ENCODE results near the gene ZNHIT2.

Gene ZNHIT2

GRCh38 chr11:65109231-65110198, 8.0 kb downstream of the ZNHIT2 start:
- no peaks in the 10 kb centered on the region for H3K9me3 Mint-ChIP-seq
- no peak for TF ChIP-seq CTCF (IDR thresholded peaks at IDR 0.05)
- H3K27ac Mint-ChIP-seq: no peak overlapping the region
- H3K4me1 Mint-ChIP-seq: peaks cover 44% of the 10 kb centered on the region
- no peak overlapping the region for H3K4me3 Mint-ChIP-seq
- DNase-seq: no peak
- H3K36me3 Mint-ChIP-seq (ENCODE audit: low read depth): peaks cover 10% of the 10 kb centered on the region
- peaks cover 9% of the 10 kb centered on the region for H3K27me3 Mint-ChIP-seq (ENCODE audit: low read depth, poor library complexity)

- Mint-ChIP-seq H3K4me1 (peaks cover 37% of the 10 kb centered on the region), H3K27ac (no peak overlapping the region), H3K36me3 (ENCODE audit: low read depth) (peaks cover 10% of the 10 kb centered on the region), H3K27me3 (ENCODE audit: low read depth, poor library complexity) (peaks cover 4% of the 10 kb centered on the region), H3K4me3 (no peak overlapping the region), H3K9me3 (no peaks in the 10 kb centered on the region)
- TF ChIP-seq CTCF (IDR thresholded peaks at IDR 0.05): no peak
- DNase-seq: no peak
These were observed 8.9 kb downstream of the ZNHIT2 start for GRCh38 chr11:65108469-65109123.

DNA sequence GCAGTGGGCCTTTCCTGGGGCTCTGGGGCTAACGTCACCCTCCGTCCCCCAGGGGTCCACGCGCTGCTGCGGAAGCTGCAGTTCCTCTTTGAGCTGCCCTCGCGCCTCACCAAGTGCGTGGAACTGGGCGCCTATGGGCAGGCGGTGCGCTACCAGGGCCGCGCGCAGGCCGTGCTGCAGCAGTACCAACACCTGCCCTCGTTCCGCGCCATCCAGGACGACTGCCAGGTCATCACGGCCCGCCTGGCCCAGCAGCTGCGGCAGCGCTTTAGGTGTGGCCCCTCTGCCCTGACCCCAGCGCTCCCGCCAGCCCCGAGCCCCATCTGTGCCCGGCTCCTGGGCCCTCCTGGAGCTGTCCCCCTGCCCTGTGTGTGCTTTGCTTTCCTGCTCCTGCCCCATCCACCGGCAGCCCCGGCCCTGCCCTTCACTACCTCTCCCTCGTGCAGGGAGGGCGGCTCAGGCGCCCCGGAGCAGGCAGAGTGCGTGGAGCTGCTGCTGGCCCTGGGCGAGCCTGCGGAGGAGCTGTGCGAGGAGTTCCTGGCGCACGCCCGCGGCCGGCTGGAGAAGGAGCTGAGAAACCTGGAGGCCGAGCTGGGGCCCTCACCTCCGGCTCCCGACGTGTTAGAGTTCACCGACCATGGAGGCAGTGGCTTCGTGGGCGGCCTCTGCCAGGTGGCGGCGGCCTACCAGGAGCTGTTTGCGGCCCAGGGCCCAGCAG, 9.6 kb downstream of the ZNHIT2 start:
- DNase-seq: no peak
- Mint-ChIP-seq H3K4me3 (no peak overlapping the region), H3K27me3 (ENCODE audit: low read depth, poor library complexity) (peaks cover 4% of the 10 kb centered on the region), H3K27ac (no peak overlapping the region), H3K36me3 (ENCODE audit: low read depth) (peaks cover 10% of the 10 kb centered on the region), H3K4me1 (peaks cover 30% of the 10 kb centered on the region), H3K9me3 (no peaks in the 10 kb centered on the region)
- TF ChIP-seq CTCF (IDR thresholded peaks at IDR 0.05): no peak

DNA sequence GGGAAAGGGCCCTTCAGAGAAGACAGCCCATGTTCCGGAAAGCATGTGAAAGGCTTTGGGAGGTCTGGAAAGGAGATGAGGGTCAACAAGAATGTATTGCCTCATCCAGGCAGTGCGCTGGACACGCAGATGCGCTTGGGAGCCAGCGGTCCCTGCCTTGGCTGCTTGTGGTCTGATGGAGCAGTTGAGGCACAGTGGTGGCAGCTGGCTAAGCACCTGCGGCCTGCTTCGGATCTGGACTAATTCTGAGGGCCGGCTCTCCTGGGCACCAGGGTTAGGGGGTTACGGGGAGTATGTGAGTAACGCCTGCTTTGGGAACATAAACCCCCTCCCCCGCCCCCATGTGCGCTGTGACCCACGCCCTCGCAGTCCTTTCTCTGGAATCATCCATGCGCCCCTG, 10.4 kb downstream of the ZNHIT2 start:
- no peaks in the 10 kb centered on the region for H3K9me3 Mint-ChIP-seq
- peaks cover 29% of the 10 kb centered on the region for H3K4me1 Mint-ChIP-seq
- no peak overlapping the region for H3K4me3 Mint-ChIP-seq
- peaks cover 10% of the 10 kb centered on the region for H3K36me3 Mint-ChIP-seq (ENCODE audit: low read depth)
- peak overlapping the region; percentile 75 for H3K27ac Mint-ChIP-seq
- DNase-seq: no peak
- H3K27me3 Mint-ChIP-seq (ENCODE audit: low read depth, poor library complexity): peaks cover 4% of the 10 kb centered on the region
- no peak for TF ChIP-seq CTCF (IDR thresholded peaks at IDR 0.05)

- no peak overlapping the region for H3K4me3 Mint-ChIP-seq
- peaks cover 10% of the 10 kb centered on the region for H3K36me3 Mint-ChIP-seq (ENCODE audit: low read depth)
- peaks cover 12% of the 10 kb centered on the region for H3K4me1 Mint-ChIP-seq
- peaks cover 4% of the 10 kb centered on the region for H3K27me3 Mint-ChIP-seq (ENCODE audit: low read depth, poor library complexity)
- no peaks in the 10 kb centered on the region for H3K9me3 Mint-ChIP-seq
- peak overlapping the region; percentile 48 for H3K27ac Mint-ChIP-seq
- no peak for TF ChIP-seq CTCF (IDR thresholded peaks at IDR 0.05)
- DNase-seq: no peak
These were observed 12.9 kb downstream of the ZNHIT2 start for GRCh38 chr11:65104628-65105027.
